Natural killer cell (primary cell): Measurements from ENCODE around the gene THRSP. TPM values are rescaled to one million over a fixed set of nuclear protein-coding genes. Genes with fewer than 3 reads are reported as not detected.

Experiments used
- ATAC-seq, 3 donors: fragments of 150-1000 bp in 2 of 3; fragments of 200-7000 bp in 1 of 3; cut with Tn5 transposase; 1 replicate in 1 of 3; 2 replicates in 2 of 3; pipeline ENCODE4 v1.10.0; 2021; ENCODE audit warnings: mild to moderate bottlenecking in 2 of 3, moderate library complexity in 2 of 3
- DNase-seq, 2 donors: peaks; one replicate each; pipeline versions ENCODE4 v3.0.0 to v3.0.0-alpha.2; 2013 to 2021; ENCODE audit warnings: mixed read lengths in 1 of 2
- H3K27ac ChIP-seq: one replicate; pipeline ENCODE4 v1.5.1; 2013; ENCODE audit warnings: mild to moderate bottlenecking, low read length
- H3K27me3 ChIP-seq: one replicate; pipeline ENCODE4 v1.6.1; 2013; ENCODE audit warnings: low read length; ENCODE audit not compliant: control insufficient read depth, insufficient read depth
- H3K36me3 ChIP-seq: one replicate; pipeline ENCODE4 v1.6.1; 2013; ENCODE audit warnings: low read length; ENCODE audit not compliant: control insufficient read depth, insufficient read depth
- H3K4me1 ChIP-seq: one replicate; pipeline ENCODE4 v1.6.1; 2013; ENCODE audit warnings: low read length; ENCODE audit not compliant: control insufficient read depth, insufficient read depth
- H3K4me3 ChIP-seq: one replicate; pipeline ENCODE4 v1.5.1; 2013; ENCODE audit warnings: low read length
- H3K9me3 ChIP-seq: one replicate; pipeline ENCODE4 v1.6.1; 2013; ENCODE audit warnings: low read length; ENCODE audit not compliant: control insufficient read depth, insufficient read depth
- H3K27ac Mint-ChIP-seq, 2 donors: one replicate each; pipeline ENCODE4 v1.8.0; 2022; ENCODE audit warnings: mild to moderate bottlenecking in 2 of 2, mixed read lengths in 2 of 2, moderate library complexity in 1 of 2
- H3K27me3 Mint-ChIP-seq, 2 donors: one replicate each; pipeline ENCODE4 v1.8.0; 2022; ENCODE audit warnings: low read depth in 2 of 2, mixed read lengths in 2 of 2
- H3K36me3 Mint-ChIP-seq: one replicate; pipeline ENCODE4 v1.8.0; 2022; ENCODE audit warnings: mixed read lengths
- H3K4me1 Mint-ChIP-seq, 2 donors: one replicate each; pipeline ENCODE4 v1.8.0; 2022; ENCODE audit warnings: mixed read lengths in 2 of 2
- H3K4me3 Mint-ChIP-seq: one replicate; pipeline ENCODE4 v1.8.0; 2022; ENCODE audit warnings: mild to moderate bottlenecking, moderate library complexity, mixed read lengths
- H3K9me3 Mint-ChIP-seq, 2 donors: one replicate each; pipeline ENCODE4 v1.8.0; 2022; ENCODE audit warnings: mixed read lengths in 2 of 2
- WGBS: methylation state at CpG from one replicate; pipeline ENCODE4 v1.1.7; 2013; ENCODE audit warnings: missing lambda C conversion rate; ENCODE audit not compliant: insufficient coverage; 5-methylcytosine and 5-hydroxymethylcytosine counted together
- intact Hi-C: fragments of 100-400 bp; cut with micrococcal nuclease; formaldehyde crosslinking; loops from one replicate; pipeline ENCODE4 v1.14.2; 2022
- total RNA-seq, 4 donors: library from RNA; stranded (reverse); fragments of 120-200 nt in 1 of 4; gene quantifications; one replicate each; pipeline versions ENCODE4 v1.2.3 to v1.2.4, GENCODE V29; 2013 to 2022
- TF ChIP-seq, protein P1 (sequence below): fragments of 200-600 bp; IDR thresholded peaks from one replicate; pipeline ENCODE4 v1.8.0; 2022; ENCODE audit warnings: antibody characterized with exemption

The THRSP gene
- total RNA-seq, 3 donors from 2014 or later (not counting 1 experiment from before 2014, with no cell fraction given), result not detected

DNA sequence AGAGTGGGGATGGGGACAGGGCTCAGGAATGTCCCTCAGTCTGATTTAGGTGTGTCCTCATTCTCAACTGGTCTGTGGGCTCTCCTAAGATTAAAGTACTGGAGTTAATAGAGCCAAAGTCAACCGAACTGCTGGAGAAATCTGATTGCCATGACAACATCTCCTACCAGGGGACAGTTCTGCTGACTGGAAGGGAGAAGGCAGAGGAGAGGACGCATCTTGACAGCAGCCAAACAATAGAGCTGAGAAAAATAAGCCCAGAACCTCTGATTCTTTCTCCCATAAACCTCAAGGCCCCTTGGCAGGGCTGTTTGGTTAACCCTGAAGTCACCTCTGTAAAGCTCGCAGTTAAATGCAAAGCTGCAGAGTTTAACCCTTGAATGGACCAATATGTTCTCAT is 43.4 kb upstream of the THRSP start:
- 57% methylated on average over 2 of the region's 3 CpGs for WGBS
- H3K4me3 ChIP-seq, result no peak overlapping the region
- no peak for ATAC-seq

DNA sequence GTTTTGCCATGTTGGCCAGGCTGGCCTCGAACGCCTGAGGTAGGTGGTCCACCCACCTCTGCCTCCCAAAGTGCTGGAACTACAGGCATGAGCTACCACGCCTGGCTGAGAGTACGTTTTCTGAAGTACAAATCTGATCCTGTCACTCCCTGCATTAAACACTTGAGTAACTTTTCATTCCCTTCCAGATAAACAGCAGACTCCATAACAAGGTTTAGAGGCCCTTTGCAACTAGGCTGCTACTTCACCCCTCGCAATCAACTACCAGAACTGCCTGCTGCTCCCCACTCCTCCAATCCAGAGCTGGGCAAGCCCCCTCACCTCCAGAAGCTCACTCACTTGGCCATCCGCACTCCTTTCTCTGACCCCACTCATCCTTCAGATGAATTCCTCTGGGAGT is 42.0 kb upstream of the THRSP start:
- DNase-seq (no peak), ATAC-seq (no peak)
- H3K4me3 Mint-ChIP-seq, result no peak overlapping the region
- H3K36me3 Mint-ChIP-seq, result no peaks in the 10 kb centered on the region
- Histone ChIP-seq H3K9me3 (no peaks in the 10 kb centered on the region), H3K4me1 (peaks cover 4% of the 10 kb centered on the region), H3K36me3 (no peaks in the 10 kb centered on the region), H3K4me3 (no peak overlapping the region), H3K27me3 (no peaks in the 10 kb centered on the region), H3K27ac (no peak overlapping the region)
- intact Hi-C loops, result loop anchor here (5.0 kb wide), 1 partner anchor 374 kb away; no protein-coding TSS in a partner anchor
- TF ChIP-seq, protein P1, sequence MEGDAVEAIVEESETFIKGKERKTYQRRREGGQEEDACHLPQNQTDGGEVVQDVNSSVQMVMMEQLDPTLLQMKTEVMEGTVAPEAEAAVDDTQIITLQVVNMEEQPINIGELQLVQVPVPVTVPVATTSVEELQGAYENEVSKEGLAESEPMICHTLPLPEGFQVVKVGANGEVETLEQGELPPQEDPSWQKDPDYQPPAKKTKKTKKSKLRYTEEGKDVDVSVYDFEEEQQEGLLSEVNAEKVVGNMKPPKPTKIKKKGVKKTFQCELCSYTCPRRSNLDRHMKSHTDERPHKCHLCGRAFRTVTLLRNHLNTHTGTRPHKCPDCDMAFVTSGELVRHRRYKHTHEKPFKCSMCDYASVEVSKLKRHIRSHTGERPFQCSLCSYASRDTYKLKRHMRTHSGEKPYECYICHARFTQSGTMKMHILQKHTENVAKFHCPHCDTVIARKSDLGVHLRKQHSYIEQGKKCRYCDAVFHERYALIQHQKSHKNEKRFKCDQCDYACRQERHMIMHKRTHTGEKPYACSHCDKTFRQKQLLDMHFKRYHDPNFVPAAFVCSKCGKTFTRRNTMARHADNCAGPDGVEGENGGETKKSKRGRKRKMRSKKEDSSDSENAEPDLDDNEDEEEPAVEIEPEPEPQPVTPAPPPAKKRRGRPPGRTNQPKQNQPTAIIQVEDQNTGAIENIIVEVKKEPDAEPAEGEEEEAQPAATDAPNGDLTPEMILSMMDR, result no peak
- peaks cover 22 to 23% of the 10 kb centered on the region in 2 donors for H3K27me3 Mint-ChIP-seq
- no peak overlapping the region for H3K27ac Mint-ChIP-seq
- peaks cover 7 to 9% of the 10 kb centered on the region in 2 donors for H3K4me1 Mint-ChIP-seq
- WGBS, result 92% methylated on average over 6 of the region's 6 CpGs
- H3K9me3 Mint-ChIP-seq, result no peaks in the 10 kb centered on the region

More for the DNA sequence above, 43.4 kb upstream of the THRSP start:
- TF ChIP-seq, protein P1, result no peak
- Mint-ChIP-seq H3K4me3 (no peak overlapping the region), H3K4me1 (peaks cover 7 to 9% of the 10 kb centered on the region in 2 donors), H3K36me3 (no peaks in the 10 kb centered on the region), H3K9me3 (no peaks in the 10 kb centered on the region), H3K27me3 (peaks cover 22 to 23% of the 10 kb centered on the region in 2 donors), H3K27ac (no peak overlapping the region)
- no peak for DNase-seq
- Histone ChIP-seq H3K36me3 (no peaks in the 10 kb centered on the region), H3K4me1 (peaks cover 4% of the 10 kb centered on the region), H3K9me3 (no peaks in the 10 kb centered on the region), H3K27ac (no peak overlapping the region), H3K27me3 (no peaks in the 10 kb centered on the region)
- intact Hi-C loops, result loop anchor here (5.0 kb wide), 1 partner anchor 373 kb away; no protein-coding TSS in a partner anchor

DNA sequence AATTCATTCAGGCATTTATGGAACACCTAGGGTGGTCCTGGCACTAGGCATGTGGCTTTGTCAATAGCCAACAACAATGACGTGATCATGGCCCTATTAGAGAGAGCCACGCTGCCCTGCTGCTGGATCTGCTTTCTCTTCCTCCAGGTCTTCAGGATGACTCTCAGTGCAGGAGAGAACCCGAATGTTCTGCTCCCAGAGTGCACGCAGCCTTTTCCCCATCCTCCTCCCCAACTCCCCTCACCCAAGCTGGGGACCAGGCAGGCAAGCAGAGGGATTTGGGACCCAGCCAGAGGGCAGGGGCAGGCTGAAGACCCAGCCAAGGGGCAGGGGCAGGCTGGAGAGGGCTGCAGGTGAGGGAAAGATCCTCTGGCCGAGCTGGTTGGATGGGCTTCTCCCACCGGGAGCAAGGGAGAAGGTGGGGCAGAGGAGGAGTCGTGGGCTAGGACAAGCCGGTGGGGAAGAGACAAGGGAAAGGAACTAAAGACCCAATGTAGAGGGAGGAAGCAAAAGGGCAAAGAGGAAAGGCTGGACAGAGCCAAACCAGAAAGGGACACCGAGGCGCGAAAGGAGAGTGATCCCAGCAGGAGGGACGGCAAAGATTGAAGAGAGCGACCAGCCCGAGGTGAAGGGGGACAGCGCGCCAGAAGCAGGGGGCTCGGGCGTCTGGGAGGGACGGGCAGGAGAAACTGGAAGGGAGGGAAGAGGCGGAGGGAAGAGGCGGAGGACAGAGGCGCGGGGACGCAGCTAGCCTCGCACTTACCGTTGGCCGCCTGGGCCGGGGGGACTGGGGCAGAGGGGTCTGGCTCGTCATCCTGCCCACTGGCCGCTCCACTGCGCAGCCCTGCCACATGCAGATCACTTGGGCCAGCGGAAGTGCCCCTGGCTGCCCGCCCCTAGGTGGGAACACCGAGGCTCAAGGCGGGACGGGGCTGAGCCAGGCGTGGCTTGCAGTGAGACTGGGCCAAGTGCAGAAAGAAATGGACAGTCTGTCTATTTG is 41.0 kb upstream of the THRSP start, which contains the start of gene KCTD14:
Gene KCTD14 (minus strand): TSS at position 880 of the 1,000 bp plus-strand sequence. CDS start 27 bp downstream, at position 853.
- WGBS, result 30% methylated on average over 37 of the region's 37 CpGs
- ATAC-seq, result no peak
- DNase-seq, result no peak
- H3K27ac Mint-ChIP-seq, result no peak within 1 kb of the TSS
- Histone ChIP-seq H3K27me3 (no peaks in the 10 kb centered on the region), H3K27ac (no peak within 1 kb of the TSS), H3K36me3 (no peaks in the 10 kb centered on the region), H3K4me1 (peaks cover 4% of the 10 kb centered on the region), H3K4me3 (no peak within 1 kb of the TSS), H3K9me3 (no peaks in the 10 kb centered on the region)
- intact Hi-C loops, result loop anchor here (5.0 kb wide), 1 partner anchor 375 kb away; no protein-coding TSS in a partner anchor
- no peaks in the 10 kb centered on the region for H3K9me3 Mint-ChIP-seq
- H3K27me3 Mint-ChIP-seq, result peaks cover 22 to 23% of the 10 kb centered on the region in 2 donors
- TF ChIP-seq, protein P1, result no peak
- peaks cover 7 to 9% of the 10 kb centered on the region in 2 donors for H3K4me1 Mint-ChIP-seq
- H3K36me3 Mint-ChIP-seq, result no peaks in the 10 kb centered on the region
- H3K4me3 Mint-ChIP-seq, result no peak within 1 kb of the TSS
